Activated CD8-positive, alpha-beta memory T cell treated with anti-CD3 and anti-CD28 coated beads, Interleukin-2, amount 50 U/mL, for 24 hours (primary cell): ENCODE results near the gene CHCHD10.

Source experiments
- DNase-seq: peaks from one replicate; pipeline ENCODE4 v3.0.0-alpha.2; 2020; ENCODE audit errors: extremely low read depth

The CHCHD10 gene

DNA sequence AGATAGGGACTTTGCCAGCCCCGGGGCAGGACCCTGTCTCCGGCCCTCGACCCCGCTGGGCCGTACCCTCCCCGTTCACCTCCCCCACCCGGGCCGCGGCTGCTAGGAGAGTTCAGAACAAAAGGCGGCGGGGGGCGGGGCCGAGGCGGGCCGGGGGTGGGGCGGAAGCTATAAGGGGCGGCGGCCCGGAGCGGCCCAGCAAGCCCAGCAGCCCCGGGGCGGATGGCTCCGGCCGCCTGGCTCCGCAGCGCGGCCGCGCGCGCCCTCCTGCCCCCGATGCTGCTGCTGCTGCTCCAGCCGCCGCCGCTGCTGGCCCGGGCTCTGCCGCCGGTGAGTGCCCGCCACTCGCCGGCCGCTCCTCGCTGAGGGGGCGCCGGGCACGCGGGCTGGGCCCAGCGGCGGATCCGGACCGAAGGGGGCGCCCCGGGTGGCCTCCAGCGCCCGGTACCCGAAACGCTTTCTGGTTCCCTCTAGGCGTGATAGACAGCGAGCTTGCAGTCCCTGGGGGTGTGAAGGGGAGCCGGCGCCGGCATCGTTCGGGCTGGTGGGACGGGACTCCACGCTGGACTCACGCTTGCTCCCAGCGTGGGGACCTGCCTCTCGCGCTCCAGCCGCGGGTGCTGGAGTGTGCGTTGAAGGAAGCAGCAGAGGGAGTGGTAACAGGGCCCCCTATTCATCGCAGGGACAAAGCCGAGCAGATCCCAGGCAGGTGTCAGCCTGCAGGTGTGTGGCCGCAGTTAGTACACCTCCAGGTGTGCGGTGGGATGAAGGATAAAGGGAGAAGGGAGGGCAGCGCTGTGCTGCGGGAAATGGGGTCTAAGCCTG, 5.1 kb upstream of the CHCHD10 start, which contains the start of gene MMP11:
Gene MMP11, plus strand, starts transcription at position 201 of the 825 bp plus-strand sequence. Its CDS starts 22 bp downstream, at position 223.
- DNase-seq = no peak

DNA sequence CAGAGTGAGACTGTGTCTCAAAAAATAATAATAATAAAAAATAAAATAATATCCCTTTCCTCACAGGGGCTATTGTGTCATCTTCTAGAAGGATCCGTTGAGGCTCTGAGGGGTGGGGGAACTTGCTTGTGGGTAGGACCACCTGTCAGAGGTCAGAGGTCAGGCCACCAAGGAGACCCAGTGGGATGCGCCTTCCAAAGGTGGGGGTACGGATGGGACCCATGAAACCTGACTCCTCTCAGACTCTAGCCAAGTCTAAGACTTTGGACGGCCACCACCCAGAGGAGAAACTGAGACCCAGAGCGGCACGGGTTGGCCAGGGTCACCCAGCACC, 4.5 kb upstream of the CHCHD10 start:
- DNase-seq = no peak

DNA sequence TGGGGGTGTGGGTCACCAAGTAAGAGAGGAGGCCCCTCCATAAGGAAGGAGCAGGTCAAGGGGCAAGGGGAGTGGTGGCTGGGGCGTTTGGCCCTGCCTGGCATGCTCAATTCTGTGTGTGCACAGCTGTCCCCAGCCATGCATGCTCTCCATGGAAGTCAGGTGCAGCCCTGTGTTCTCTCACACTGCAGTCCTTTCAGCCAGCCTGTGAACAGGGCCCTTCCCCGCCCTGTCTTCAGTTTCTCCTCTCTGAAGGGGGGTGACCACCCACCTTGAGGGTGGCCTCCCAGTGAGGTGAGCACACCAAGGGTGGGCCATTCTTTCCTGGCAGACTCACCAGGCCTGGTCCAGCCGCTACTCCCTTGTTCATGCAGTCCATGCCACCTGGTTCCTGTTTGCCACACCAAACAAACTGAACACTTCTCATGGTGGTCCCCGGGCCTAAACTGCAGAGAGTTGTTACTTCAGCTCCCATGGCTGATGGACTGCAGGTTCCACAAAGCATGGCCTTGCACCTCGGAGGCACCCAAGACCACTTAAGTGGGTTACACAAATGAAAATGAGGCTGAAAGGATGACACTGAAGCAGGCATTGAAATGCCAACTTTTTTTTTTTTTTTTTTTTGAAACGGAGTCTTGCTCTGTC, 1.7 kb upstream of the CHCHD10 start:
- DNase-seq = no peak

GRCh38 chr22:23767303-23767672, 484 bp downstream of the CHCHD10 start:
- no peak for DNase-seq

DNA sequence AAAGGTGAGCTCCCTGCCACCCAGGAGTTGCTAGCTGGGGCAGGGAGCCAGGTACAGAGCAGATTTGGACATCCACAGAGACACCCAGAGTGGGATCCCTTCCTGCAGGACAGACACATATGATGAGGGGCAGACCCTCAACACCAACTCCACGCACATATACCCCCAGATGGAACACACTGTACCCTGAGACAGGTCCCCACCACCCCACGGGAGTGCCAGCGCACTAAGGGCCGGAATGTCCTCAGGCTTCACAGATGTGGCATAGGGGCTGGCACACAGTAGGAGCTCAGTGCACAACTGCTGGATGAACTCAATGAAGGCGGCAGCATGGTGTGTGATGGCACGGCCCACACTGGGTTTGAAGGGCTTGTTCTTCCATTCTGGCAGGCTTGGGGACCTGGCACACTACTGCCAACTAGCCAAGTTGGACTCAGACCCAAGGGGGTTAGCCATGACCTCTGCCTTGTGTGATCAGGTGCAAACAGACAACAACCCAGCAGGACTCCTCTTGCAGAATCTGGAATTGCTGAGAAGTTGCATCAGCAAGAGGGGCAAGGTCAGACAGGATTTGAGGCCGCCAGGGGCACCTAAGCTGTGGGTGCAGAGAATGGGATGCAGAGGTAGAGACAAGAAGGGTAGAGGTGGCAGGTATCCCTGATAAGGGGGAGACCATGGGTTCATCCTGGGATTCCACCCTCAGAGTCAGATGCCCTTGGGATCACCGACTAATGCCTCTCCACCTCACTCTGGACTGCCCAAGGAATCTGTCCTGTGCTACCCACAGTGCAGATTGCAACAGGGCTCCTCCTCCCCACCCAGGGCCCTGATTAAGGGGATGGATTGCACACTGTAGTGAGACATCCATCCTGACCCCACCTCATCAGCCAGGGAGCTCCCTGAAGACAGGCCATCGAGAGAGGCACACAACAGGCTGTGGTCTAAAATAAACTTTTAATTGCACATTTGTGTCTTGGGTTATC, 2.6 kb downstream of the CHCHD10 start:
- DNase-seq = no peak

- no peak for DNase-seq
Observed at GRCh38 chr22:23763954-23764353, 3.8 kb downstream of the CHCHD10 start.

GRCh38 chr22:23763579-23763945, 4.2 kb downstream of the CHCHD10 start:
- peak; percentile 30 for DNase-seq

GRCh38 chr22:23762842-23763578, 4.8 kb downstream of the CHCHD10 start, which contains the start of gene C22orf15:
Gene C22orf15, plus strand, starts transcription at chr22:23762990. Its CDS starts 317 bp downstream, at chr22:23763307.
- no peak for DNase-seq

DNA sequence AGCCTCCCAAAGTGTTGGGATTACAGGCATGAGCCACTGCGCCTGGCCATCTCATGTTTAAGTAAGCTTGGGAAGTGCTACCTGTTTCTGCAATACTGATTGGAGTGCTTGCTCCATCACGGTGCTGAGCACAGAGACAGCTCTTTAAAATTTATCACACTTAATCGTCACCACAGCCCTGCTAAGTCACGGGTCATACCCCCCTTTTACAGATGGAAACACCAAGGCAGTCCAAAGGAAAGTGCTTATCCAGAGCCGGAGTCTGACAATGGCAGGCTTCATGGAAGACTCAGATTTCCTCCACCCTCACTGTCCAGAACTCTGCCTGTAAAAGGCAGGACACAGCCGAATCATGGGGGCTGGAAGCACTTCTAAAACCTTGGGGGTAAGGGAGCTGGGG, 7.7 kb downstream of the CHCHD10 start:
- DNase-seq = no peak

- no peak for DNase-seq
Observed at GRCh38 chr22:23759566-23759965, 8.2 kb downstream of the CHCHD10 start.

- DNase-seq = no peak
Observed at GRCh38 chr22:23756891-23757290, 10.9 kb downstream of the CHCHD10 start.

DNA sequence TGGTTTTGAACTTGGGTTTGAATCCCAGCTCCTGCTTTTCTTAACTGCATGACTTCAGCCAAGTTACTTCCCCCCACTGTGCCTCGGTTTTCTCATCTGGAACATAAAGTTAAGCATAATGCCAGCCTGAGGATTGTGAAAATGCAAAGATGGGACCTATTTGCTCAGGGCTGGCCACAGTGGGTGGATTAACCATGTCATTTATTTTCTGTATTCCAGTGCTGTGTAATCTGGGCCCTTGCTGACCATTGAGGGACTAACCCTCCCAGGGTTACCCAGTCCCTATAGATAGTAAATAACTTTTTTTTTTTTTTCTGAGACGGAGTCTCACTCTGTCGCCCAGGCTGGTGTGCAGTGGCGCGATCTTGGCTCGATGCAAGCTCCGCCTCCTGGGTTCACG, 12.1 kb downstream of the CHCHD10 start:
- no peak for DNase-seq

DNA sequence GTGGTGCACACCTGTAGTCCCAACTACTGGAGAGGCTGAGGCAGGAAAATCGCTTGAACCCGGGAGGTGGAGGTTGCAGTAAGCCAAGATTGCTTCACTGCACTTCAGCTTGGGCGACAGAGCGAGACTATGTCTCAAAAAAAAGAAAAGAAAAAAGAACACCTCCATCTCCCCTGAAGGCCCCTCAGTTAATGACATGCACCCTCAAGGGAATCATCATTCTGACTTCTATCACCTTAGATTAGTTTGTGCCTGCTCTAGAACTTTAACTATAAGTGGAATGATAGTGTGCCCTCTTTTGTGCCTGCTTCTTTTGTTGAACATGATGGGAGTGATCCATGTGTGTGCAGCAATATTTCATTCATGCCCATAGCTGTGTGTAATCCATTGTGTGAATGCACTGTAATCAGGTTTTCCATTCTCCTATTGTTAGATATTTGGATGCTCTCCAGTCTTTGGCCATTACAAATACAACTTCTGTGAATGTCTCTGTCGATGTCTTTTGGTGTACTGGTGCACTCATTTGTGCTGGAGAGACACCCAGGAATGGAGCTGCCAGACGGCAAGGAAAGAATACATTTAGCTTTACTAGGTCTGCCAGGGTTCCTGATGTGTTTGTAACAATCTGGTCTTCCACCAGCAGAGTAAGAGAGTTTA, 12.7 kb downstream of the CHCHD10 start:
- DNase-seq = no peak

DNA sequence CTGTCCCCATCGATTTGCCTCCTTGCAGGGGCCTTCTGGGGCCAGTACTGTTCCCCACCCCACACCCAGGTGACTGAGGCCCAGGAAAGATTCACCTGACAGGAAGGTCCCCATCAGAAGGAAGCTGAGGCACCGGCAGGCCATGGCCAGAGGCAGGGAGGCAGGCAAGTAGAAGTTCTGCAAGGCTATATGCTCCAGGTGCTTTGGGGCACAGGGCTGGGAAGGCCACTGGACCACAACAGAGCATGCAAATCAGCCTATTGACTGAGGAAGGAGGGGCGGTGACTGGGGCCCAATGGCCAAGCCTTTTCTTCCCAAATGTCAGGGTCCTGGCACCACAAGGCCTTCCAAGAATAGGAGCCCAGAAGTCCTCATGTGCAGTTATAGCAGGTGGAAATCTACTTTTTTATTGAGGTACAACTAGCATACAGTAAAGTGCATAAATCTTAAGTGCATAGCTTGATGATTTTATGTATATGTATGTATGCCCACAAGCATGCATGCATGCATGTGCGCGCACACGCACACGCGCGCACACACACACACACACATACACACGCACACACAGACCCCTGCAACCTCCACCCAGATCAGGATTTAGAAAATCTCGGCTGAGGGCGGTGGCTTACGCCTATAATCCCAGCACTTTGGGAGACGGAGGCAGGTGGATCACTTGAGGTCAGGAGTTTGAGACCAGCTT, 13.4 kb downstream of the CHCHD10 start, which contains the start of gene VPREB3:
Gene VPREB3, minus strand, starts transcription at position 206 of the 700 bp plus-strand sequence. Its CDS starts 62 bp downstream, at position 144.
- DNase-seq = no peak

DNA sequence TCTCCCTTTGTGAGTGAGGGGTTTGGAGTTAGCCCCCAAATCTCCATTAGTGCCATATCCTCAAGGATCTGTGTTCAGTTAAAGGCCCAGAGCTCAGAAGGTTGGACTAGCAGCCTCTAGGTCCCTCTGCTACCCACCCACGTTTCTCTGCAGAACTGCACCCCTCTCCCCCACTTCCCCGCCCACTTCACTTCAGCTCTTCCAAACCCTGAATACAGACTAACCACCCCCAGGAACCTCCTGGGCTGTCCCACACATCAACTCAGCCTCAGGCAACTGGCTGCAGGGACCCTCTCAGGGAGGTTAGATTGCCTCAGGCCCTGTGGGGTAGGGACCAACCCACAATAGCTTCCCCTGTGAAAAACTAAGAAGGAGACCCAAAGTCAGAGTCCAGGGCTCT, 14.4 kb downstream of the CHCHD10 start:
- DNase-seq = no peak

DNA sequence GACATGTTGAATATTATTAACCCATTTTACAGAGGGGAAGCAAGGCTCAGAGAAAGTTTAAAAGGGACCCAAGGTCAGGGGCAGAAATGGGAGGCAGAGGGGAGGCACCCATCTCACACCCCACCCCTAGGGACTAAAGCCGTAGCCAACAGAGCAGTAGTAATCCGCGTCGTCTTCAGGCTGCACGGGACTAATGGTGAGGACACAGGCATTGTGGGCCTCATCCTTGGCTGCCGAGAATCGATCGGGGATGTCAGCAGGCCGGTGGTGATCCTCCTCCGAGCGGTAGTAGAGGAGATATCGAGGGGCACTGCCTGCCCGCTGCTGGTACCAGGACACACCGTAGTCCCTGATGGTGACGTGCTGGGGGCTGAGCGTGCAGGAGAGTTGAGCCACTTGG, 15.0 kb downstream of the CHCHD10 start:
- DNase-seq = no peak

DNA sequence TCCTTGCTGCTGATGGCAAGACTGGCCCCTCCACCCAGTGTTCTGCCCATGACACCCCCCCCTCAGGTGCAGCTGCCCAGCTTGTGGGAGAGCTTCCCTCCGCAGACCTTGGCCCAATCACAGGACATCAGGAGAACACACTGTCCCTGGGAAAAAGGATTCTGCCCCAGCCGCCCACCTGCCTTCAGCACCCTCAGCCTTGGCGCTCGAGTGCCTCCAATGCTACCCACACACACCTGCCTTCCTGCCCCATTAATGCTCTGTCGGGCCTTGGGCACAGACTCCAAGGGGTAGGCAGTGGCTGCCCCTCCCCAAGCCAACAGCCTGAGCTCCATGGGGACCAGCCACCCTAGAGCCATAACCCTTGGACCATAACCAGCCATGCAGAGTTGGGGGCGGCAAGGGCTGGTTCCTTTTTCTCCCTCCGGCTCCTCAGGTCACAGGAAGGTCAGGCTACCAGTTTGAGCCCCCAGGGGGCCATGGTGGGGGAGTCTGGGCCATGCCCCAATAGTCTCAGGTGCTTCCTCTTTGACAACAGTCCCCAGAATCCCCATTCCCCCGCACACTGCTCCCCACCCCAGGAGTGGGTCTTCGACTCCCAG, 15.6 kb downstream of the CHCHD10 start:
- DNase-seq = no peak

DNA sequence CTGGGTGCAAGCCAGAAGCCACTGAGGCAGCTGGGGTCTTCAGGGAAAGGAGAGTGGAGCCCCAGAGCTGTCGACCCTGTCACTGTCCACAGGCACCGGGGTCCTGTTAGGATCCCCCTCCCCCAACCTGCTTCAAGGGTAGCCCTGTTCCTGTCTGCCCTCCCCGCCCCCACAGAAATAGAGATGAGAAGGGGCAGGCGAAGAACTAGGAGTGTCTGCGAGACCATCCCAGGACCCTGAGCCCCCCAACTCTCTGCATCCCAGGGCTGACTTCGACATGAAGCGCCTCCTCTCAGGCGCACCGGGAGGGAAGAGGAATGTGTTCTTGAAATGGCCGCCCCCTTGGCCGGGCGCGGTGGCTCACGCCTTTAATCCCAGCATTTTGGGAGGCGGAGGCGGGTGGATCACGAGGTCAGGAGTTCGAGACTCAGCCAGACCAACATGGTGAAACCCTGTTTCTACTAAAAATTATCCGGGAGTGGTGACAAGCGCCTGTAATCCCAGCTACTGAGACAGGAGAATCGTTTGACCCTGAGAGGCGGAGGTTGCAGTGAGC, 16.3 kb downstream of the CHCHD10 start:
- DNase-seq = no peak

- DNase-seq = peak; percentile 41
Observed at GRCh38 chr22:23750714-23751440, 16.9 kb downstream of the CHCHD10 start, which contains the start of gene ZNF70. Gene ZNF70, minus strand, starts transcription at chr22:23751112. Its CDS starts 5,972 bp downstream, at chr22:23745140.
